ENCODE data around the gene NHSL2. TPM values are rescaled to one million over a fixed set of nuclear protein-coding genes. Genes with fewer than 3 reads are reported as not detected.

Gene NHSL2
- total RNA-seq, 1 experiment from 2014 or later: 0.06 TPM

DNA sequence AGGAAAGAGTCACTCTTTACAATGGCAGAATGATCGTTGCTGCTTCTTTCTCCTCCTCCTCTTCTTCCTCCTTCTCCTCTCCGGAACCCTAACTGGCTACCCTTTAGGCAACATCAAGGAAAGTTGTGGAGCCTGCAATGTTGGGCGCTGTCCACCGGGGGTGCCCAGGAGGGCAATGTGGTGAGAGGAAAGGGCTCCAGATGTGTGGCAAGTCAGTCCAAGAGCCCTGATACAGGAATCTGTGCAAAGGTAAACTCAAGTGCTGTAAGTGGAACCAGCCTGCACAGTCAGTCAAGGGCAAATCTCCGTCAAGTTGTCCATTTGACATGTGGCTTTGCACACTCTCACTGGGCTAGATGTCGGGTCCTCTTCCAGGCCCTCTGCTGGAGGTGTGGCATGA, 218.2 kb downstream of the NHSL2 start:
- DNase-seq (ENCODE audit: low spot score): peak; percentile 19

DNA sequence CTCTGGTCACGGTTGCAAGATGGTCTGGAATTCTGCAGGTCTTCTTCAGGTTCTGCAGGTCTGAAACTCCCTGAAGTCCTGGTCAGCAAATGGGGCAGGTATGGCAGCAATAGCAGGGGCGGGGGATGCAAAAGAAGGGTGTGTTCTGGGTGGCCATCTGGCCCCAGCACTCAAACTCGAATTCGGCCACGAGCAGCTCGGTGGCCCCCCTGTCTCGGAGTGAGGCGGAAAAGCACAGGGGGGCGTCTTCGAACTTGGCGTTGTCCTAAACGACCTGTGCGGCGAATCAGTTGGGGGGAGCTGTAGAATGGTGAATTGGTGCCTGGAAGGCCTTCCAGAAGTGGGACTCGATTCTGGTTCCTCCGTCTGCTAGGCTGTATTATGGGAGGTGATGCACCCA, 219.0 kb downstream of the NHSL2 start:
- no peak for DNase-seq (ENCODE audit: low spot score)

DNA sequence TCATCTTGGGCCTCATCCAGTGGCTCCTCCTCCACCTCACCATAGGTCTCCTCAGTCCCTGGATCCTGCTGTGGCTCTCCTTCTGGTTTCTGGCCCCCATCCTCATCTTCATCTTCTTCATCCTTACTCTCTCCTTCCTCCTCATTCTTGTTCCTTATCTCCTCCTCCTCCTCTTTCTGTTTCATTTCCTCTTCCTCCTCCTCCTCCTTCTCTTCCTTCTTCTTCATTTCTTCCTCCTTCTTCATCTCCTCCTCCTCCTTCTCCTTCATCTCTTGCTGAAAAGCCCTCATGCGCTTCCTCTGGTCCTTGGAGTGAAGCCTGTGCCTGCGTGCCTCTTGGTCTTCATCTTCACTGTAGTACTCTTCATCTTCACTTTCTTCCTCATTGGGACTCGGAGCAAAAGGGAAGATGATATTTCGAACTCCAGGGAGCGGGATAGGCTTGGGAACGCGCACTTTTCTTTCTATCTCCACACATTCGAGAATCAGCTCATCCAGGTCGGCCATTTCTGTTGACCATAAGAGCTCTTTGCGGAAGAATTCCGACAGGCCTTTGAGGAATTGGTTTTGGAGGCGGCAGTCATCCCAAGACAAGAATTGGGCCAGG, 219.6 kb downstream of the NHSL2 start:
- no peak for DNase-seq (ENCODE audit: low spot score)

DNA sequence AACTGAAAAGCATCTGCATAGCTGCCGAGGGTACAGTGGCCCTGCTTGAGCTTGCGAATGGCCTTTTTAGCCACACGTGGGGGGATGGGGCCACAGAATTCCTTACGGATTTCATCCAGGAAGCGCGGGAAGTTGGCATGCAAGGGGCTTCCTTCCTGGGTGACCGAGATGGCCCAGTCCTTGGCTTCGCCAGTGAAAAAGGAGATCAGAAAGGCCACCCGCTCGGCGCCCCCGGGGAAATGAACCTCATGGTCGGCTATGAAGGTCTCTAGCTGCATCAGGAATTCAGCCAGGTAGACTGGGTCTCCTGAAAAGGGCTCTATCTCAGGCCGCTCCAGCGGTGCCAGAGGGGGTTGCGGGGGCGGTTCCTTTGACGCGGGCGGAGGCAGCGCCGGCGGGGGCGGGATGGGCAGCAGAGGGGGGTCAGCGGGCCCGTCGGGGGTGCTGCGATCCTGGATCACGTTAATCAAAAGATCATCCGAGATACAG, 220.2 kb downstream of the NHSL2 start:
- no peak for DNase-seq (ENCODE audit: low spot score)

DNA sequence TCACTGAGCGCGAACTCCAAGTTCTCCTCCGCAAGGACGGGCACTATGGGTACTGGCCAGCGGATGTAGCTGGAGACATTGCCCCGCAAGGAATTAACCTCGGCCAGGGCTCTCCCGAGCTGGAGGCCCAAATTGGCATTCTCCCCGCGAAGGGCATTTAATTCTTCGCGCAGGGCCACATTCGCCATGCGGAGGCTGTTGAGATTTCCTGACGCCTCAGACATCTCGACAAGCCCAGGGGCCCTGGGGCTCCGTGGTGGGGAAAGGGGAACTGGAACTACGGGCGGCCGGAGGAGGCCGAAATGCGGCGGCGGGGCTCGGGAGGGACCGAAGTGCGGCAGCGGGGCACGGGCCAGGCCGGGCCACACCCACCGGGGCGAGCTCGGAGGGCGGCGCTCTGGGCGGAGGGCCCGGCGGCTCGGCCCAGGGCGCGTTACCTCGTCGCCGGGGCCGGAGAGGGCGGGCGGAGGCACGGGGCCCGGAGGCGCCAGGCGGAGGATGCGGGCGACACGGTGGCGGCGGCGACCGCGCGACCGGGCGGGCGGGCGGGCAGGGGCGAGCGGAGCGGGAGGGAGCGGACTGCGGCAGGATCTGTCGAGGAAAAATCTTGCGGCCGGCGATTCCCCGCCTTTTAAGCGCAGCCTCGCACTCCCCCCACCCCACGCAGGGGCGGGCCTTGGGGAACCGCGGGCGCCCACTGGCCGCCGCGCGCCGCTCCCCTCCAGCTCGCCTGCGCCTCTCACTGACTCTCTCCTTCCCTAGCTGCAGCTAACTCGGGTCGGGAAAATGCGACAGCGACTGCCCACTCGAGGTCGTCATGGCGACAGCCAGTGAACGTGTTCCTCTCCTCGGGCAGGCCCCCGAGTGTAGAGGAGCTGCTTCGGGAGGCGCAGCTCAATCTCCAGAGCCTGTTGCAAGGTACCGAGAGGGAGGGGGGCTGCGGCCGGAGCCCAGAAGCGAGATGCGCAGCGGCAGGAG, 221.0 kb downstream of the NHSL2 start, which contains the start of gene RTL5:
Gene RTL5, minus strand, starts transcription at position 599 of the 978 bp plus-strand sequence.
- peak; percentile 89 for DNase-seq (ENCODE audit: low spot score)

DNA sequence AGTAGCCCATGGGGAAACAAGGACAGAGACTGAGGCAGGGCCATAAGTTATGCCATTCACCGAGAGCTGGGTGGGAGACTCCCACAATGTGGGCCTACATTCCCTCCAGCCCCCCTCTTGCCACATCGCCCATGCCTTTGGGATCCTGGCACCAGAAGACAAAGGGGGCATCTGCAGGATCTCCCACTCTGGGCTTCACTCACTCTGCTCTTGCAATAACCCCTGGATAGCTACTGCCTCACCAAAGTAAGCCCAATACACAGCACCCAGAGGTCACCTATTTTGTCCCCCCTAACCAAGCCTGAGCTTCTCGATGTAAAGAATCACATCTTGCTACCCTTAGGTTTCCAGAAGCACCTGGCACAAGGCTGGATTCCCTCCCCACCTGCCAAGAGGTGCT, 221.8 kb downstream of the NHSL2 start:
- DNase-seq (ENCODE audit: low spot score): no peak

DNA sequence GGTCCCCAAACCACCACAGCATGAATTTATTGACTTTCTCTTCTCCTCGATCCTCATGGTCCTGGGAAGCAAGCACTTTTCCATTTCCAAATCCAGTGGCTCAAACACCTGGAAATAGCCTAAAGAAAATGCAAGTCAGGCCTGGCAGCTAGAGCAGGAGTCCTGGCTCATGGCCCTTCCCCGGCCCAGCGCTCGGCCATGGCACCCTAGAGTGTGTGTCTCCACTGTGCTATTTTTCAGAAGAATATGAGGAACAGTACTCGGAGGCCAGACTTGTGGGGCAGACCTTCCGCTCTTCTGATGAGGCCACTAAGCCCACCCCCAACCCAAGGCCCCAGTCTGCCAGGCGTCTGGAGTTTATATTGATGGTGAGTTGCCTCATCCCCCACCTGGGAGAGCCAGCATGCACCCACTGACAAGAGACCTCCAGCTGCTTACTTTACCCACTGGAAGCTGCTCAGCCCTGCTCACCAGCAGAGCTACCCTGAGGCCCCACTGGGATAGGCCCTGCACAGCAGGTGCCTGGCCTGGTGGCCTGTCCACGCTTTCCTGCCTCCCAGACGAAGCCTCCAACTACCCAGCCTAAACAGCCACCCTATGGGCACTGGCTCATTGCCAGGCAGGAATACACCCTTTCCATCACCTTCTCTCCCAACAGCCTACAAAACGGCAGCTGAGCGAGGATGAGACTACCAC, 223.4 kb downstream of the NHSL2 start:
- DNase-seq (ENCODE audit: low spot score): no peak

DNA sequence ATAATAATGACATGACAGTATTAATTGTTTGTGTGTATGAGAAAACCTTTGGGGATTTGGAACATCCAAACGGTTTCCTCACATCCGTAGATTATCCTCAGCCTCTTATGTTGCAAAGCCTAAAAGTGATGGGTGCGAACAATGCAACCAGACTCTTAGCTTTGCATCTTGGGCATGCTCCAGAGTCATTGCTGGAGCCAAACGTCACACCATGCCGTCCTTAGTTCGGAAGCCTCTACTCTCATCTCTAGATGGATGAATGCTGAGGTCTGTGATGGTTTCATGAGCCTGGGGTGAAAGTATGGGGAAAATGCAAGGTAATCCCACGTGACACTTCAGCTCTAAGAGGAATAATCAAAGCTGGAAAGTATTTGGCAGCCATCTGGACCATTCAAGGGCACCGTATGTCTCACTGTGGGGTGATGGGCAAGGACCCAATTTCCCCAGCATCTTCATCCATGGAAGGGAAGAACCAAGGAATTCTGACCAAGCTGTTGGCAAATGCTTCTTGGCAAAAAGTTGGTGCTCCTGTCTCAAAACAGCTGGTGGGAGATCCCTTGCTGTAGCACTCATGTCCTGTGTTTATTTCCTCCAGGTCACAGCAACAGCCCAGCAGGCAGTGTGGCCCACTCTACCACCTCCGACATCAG, 227.3 kb downstream of the NHSL2 start:
- no peak for DNase-seq (ENCODE audit: low spot score)

DNA sequence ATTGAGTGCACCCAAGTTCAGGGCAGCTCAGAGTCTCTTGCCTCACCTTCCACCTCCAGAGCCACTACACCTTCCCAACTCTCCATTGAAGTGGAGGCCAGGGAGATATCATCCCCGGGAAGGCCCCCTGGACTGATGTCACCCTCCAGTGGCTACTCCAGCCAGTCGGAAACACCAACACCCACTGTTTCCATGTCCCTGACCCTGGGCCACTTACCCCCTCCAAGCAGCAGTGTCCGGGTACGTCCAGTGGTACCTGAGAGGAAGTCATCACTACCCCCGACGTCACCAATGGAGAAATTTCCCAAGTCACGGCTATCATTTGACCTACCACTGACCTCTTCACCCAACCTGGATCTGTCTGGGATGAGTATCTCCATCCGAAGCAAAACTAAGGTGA, 228.9 kb downstream of the NHSL2 start:
- no peak for DNase-seq (ENCODE audit: low spot score)

DNA sequence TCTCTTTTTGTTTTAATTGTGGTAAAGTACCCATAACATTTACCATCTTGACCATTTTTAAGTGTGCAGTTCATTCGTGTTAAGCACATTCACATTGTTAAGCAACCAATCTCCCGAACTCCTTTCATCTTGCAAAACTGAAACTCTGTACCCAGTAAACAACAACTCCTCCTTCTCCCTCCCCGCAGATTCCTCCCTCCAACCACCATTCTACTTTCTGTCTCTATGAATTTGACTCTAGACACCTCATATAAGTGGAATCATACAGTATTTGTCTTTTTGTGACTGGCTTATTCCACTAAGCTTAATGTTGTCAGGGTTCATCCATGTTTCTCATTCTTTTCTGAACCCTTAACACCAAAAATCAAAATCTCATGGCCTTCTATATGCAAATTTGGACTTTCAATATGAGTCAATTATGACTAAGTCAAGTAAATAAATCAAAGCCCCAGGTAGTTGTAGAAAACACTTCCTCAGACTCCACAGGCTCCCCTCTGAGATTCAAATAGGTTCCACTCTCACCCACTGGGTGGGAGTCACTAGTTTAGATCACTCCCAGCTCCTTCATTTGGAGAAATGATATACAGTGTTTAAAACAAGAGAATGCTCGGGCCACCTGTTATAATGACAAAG, 230.8 kb downstream of the NHSL2 start:
- no peak for DNase-seq (ENCODE audit: low spot score)

DNA sequence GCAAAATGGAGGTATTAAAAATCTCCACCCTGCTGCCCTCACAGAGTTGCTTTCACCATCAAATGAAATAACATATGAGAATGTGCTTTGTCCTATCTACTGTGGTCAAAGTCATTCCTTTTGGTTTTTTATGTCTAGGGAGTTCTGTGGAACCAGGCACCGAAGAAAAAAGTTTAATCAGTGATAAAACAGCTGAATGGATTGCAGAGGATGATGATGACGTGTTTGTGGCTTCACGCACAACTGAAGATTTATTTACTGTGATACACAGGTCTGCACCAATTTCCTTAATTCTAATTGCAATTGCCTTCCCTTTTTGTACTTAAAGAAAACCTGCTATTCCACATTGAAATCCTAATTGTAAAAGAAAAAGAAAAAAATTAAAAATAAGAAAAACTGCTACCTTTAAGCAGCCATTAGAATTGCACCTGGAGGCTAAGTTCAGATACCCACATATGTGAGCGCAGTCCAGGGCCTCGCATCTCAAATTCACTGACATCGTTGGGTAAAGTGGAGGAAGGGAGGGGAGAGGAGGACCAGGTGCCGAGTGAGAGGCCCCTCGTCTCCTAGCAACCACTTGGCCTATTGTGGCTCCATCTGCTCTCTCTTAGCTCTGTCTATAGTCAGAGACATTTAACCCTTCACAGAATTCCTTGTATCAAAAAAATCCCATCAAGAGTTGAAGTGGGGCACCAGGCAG, 231.6 kb downstream of the NHSL2 start:
- no peak for DNase-seq (ENCODE audit: low spot score)

DNA sequence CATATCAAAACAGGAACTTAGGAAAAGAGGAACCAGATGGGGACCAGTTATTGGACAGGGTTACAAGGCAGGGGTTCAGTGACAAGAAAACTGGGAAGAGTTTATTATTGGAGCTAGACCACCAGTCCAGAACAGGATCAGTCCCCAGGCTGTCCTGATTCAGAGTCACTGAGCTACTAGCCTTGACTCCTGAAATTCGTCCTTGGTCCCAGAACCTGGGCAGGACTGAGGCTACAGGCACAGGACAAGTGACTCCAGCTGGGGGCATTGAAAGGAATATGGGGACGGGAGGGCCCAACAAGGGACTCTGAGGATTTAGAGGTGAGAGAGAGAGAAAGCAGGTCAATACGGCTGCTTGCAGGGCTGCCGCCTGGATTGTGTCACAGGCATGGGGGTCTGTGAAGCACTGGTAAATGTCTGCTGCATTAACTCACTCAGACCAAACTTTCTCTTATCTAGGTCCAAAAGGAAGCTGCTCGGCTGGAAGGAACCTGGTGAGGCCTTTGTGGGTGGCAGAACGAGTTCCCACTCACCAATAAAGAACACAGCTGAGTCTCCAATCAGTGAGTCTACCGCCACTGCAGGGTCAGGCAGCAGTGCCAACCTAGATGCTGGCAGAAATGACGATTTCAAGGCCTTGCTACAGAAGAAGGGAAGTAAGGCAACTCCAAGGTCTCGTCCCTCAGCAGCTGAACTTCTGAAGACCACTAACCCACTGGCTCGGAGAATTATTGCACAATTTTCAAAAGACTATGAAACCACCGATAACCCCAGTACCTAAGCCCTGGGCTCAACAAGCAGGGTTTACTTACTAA, 232.4 kb downstream of the NHSL2 start:
- DNase-seq (ENCODE audit: low spot score): no peak

DNA sequence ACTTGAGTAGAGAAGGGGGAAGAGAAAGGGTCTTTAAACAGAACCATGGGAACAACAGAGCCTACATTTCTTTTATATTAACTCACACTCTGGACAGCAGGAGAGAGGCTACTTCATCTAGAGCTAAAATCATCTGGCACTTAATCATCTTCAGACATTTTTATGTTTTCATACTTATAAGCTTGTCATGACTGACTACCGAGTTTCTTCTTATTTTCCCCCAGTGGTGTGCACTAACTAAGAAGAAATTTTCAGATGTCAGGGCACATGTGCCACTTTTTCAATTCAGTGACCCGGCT, 232.9 kb downstream of the NHSL2 start:
- no peak for DNase-seq (ENCODE audit: low spot score)

DNA sequence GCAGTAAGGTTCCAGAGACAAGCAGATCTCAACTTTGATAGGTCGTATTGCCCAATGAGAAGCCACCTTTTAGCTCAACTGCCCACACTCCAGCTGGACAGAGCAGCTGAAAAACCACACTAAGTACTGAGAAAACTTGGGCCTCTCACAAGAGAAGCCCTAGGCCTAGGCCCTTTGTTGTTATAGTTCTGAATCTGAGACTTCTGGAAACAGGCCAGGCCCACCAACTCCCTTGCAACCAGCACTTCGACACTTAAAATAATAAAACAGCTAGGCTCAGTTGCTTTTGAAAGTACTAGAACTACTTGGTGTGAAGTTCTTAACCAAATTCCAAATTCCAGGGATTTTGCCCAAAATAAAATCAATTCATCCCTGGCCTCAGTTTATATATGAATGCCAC, 234.5 kb downstream of the NHSL2 start:
- no peak for DNase-seq (ENCODE audit: low spot score)

DNA sequence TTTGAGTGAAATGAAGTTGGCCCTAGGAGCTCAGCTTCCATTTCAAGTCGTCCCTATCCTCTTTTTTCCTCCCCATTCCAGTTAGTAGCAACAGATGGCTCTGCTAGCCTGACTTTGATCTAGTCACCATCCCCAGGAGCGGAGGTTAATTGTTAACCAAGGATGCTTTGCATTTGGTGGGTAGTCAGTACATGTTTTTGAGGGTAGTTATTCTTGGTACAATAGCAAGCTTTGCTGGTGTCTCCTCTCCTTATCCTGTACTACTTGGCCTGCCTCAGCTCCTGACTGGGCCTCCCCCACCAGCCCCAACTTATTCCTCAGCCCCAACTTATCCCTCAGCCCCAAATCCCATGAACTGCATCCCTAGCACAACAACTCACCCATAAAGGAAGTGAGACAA, 235.9 kb downstream of the NHSL2 start:
- no peak for DNase-seq (ENCODE audit: low spot score)

DNA sequence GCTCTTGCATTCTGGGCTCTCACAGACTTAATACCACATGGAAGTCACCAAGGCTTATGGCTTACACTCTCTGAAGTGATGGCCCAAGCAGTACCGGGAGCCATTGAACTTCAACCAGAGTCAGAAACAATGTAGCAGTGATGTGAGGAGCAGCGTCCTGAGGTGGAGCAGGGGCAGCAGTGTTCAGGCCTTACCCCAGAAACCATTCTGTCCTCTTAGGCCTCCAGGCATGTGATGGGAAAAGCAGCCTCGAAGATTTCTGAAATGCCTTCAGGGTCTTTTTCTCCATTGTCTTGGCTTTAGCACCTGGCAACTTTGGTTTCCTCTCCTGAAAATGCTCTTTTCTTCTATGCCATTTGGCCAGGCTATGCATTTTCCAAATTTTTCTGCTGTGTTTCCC, 248.1 kb downstream of the NHSL2 start:
- DNase-seq (ENCODE audit: low spot score): no peak

DNA sequence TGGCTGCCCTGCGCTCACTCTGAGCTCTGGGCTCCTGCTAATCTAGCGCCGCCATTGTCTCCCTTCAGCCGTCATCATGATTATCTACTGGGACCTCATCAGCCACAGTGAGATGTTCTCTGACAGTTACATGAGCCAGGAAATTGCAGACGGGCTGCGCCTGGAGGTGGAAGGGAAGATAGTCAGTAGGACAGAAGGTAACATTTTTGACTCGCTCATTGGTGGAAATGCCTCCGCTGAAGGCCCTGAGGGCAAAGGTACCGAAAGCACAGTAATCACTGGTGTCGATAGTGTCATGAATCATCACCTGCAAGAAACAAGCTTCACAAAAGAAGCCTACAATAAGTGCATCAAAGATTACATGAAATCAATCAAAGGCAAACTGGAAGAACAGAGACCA, 249.1 kb downstream of the NHSL2 start:
- no peak for DNase-seq (ENCODE audit: low spot score)

DNA sequence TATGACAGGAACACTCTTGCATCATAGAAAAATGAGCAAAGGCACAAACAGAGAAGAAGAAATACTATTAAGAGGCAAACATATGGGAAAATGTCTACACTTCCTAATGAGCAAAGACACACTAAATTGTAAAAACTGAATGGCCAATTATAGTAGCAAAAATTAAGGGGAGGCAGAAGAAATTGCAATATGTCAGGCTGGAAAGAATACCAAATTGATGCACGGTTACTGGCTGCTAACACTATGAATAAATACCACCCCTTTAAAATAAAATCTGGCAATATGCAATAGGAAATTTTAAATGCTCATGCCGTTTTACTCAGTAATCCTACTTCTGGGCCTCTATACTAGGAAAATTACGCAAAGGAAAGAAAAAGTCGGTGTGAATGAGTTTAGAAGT, 254.9 kb downstream of the NHSL2 start:
- no peak for DNase-seq (ENCODE audit: low spot score)

DNA sequence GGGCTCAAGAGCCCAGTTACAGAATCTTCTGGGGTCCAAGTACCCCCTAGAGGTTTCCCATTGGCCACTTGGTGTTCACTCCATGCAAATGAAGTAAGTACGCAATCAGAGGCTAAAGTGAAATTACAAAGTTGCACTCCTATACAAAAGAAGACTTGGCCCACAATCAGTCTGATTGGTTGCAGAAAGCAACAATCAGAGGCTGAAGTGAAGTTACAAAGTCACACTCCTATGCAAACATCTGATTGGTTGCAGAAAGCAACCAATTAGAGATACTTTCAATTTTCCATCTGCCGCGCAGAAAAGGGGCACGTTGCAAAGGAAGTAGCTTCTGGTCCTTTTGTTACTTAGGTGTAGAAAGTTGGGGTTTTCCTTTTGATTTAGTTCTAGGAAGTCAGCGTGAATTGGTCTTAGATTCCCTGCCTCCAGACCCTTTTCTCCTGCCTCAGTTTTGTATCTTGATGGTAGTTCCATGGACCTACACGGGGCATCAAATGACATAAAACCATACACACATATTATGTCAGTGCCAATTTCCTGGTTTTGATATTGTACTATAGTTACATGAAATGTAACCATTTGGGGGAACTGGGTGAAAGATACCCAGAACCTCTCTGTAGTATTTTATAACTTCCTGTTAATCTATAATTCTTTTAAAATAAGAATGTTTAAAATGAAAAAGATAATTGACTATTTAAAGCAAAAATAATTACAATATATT, 258.5 kb downstream of the NHSL2 start:
- DNase-seq (ENCODE audit: low spot score): peak; percentile 46
